Kidney capillary endothelial cell (primary cell): ENCODE results near the gene C1QL1.
A peak's percentile ranks its signal among the peaks of the same experiment; 100 is the strongest.

Source experiments
- DNase-seq: peaks from one replicate; pipeline ENCODE4 v3.0.0-alpha.2; 2018; ENCODE audit warnings: low spot score

The C1QL1 gene

DNA sequence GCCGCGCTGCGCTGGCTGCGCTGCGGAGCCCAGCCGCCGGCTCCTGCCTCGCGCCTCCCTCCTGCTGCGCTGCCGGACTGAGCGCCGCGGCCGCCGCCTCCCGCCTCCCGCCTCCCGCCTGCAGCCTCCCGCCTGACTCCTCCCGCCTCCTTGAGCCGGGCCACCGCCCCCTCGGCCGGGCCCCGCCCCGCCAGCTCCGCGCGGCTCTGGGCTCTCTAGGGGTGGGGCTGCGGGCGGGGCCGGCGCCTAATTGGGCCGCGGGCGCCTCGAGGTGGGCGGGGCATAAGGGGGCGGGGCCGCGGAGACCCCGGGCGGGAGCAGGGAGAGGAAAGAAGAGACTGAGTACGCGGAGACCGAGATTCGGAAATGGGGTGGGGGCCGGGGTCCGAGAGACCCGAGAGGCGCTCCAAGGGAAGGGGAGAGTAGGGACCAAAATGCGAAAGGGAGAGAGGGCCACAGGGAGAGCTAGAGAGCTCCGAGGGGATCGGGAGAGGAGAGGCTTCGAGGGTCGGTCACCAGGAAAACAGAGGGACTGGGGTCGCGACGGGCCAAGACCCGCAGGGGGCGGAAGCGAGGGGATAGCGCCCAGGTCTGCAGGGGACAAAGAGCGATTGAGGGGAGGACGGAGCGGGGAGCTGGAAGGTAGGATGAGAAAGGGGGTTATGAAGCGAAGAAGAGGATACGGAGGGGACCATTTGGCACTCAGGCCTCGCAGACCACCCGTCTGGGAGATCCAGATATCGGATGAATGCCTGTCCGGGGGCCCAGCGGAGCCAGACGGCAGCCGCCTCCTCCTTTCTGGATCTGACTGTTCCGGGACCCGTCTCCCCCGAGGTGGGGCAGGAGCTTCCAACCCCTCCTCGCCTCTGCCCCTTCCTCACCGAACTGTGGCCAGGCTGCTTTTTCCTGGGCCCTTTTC, at the start of gene C1QL1:
C1QL1 (minus strand) TSS at position 79 of the 919 bp plus-strand sequence. CDS start 255 bp downstream, outside the sequence.
- peak; percentile 77 for DNase-seq

DNA sequence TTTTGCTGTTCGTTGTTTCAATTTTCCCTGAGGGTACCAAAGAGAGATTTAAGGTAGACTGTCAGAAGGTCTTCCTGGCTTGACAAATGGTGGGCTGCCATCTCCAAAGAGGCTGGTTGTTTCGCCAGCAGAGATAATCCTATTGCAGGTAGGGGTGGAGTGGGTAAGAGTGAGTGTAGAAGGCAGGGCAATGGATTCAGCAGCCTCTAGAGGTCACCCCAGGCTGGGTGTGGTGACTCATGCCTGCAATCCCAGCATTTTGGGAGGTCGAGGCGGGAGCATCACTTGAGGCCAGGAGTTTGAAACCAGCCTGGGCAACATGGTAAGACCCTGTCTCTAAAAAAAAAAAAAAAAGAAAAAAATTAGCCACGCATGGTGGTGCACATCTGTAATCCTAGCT, 48.7 kb upstream of the C1QL1 start:
- DNase-seq: no peak

GRCh38 chr17:45016237-45016636, 48.1 kb upstream of the C1QL1 start:
- no peak for DNase-seq

DNA sequence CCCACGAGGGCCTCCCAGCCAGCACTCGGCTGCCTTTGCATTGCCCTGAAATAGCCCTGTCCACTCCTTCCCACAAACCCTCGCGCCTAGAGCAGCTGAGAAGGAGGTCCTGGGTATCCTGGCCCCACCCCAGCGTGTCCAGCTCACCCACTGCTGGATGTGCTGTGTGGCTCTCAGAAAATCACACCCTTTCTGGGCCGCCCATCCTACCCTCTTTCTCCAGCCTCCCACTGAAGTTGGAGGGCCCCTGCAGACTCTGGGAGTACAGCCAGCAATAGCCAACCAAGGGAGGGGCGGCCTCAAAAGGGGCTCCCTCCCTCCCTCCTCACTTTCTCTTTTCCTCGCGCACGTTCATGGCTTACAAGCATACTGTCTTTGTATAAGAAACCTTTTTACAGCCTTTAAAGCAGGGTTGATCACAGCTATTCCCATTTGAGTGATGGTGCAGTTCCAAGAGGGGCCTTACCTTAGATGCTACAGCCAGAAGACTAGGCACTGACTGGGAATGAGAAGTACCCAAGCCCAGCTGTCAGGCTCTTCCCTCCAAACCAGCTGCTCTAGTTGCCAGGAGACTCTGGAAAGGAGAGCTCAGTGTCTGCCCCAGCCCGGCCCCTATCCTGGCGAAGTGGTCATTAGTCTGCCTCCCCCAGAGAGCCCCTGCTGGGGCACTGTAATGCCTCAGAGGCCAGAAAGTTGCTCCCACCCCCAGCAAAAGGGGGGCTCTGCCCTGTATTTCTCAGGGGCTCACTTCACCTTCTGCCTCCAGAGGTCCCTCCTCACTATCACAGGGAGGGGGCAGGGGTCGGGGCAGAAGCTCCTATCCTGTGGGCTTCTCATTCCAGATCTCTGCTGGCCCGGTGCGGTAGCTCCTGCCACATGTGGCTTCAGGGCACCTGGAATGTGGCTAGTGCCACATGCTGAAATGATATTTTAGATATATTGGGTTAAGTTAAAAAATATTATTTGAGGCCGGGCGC, 45.2 kb upstream of the C1QL1 start:
- no peak for DNase-seq

- no peak for DNase-seq
These were observed 43.7 kb upstream of the C1QL1 start for GRCh38 chr17:45011767-45012166.

- DNase-seq: no peak
These were observed 41.8 kb upstream of the C1QL1 start for GRCh38 chr17:45009676-45010467.

DNA sequence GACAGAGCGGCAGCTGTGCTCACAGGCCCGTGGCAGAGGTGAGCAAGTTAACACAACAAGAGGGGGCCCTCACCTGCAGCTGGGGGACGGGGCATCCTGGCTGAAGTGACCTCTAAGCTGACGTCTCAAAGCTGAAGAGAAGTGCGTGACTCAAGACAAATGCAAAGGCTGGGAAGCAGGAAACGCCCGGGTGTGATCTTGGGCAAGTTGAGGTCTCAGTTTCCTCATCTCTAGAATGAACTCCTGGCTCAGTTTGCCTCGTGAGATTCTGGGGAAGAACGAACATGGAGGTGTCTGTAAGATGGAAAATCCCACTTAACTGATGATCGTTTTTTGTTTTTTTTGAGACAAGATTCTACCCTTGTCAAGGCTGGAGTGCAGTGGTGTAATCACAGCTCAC, 40.1 kb upstream of the C1QL1 start:
- DNase-seq: no peak

DNA sequence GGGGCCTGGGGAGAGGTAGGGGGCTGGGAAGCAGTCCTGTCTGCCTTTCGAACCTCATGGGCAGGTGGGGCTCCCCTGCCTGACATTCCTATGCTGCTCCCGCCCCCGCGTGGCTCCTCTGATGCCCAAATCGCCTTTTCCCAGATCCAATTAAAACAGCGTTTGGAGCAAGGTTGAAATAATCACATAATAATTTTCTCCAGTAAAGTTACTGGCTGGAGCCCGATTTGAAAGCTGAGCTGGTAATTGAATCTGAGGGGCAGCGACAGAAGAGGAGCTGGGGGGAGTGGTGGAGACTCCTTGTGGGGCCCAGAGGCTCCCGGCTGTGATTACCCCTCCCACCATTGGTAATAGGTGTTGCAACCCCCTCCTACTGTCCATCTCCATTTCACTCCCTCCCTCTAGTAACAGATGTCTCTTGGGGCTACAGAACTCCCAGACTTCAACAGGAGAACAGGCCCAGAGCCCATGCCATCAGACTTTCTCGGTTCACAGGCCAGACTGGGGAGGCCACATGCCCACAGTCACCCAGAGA, 38.9 kb upstream of the C1QL1 start:
- no peak for DNase-seq

DNA sequence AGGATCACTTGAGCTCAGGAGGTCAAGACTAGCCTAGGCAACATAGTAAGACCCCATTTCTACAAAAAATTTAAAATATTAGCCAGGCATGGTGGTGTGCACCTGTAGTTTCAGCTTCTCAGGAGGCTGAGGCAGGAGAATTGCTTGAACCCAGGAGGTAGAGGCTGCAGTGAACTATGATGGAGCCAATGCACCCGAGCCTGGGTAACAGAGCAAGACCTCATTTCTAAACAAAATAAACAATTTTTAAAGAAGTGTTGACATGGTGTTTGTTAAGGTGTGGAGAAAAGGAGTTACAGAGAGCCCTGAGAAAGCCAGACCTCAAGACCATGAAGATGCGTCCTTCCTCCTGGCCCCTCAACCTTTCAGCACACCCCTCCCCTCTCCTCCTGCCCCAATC, 37.6 kb upstream of the C1QL1 start:
- no peak for DNase-seq

GRCh38 chr17:45004388-45004787, 36.3 kb upstream of the C1QL1 start:
- no peak for DNase-seq

DNA sequence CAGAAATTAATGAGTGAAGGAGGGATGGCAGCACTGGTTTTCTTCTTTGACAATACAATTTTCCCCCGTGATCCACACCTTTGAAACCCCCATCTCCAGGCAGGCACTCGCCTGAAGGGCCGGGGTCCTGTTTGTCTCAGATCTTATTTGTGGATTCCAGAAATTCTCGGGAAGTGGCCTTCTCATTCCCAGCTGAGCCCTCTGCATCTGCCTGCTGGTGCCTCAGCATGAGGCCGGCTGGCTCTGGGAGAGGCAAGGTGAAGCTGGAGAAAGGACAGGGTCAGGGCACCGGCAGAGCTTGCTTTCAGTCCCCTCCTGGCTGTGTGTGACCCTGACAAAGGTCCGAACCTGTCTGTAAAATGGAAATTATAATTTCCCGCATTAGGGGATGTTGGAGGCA, 35.8 kb upstream of the C1QL1 start:
- DNase-seq: no peak

GRCh38 chr17:45001310-45001709, 33.2 kb upstream of the C1QL1 start:
- no peak for DNase-seq

- DNase-seq: no peak
These were observed 31.3 kb upstream of the C1QL1 start for GRCh38 chr17:44999433-44999832.

DNA sequence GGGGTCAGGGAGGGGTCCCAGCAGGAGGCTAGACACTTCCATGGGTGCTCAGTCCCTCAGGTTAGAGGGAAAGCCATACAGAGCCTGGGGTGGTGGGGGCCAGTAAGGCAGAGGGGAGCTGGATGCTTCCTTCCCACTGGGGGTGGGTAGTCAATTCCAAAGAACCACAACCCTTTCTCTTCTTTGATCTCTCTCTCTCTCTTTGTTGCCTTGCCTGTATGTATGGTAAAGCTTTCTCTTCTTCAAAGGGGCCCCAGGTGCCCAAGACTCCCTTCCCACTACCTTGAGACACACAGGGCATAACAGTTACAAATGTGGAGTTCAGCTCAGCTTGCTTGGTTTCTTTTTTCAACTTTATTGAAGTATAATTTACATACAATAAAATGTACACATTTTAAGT, 30.5 kb upstream of the C1QL1 start:
- no peak for DNase-seq

DNA sequence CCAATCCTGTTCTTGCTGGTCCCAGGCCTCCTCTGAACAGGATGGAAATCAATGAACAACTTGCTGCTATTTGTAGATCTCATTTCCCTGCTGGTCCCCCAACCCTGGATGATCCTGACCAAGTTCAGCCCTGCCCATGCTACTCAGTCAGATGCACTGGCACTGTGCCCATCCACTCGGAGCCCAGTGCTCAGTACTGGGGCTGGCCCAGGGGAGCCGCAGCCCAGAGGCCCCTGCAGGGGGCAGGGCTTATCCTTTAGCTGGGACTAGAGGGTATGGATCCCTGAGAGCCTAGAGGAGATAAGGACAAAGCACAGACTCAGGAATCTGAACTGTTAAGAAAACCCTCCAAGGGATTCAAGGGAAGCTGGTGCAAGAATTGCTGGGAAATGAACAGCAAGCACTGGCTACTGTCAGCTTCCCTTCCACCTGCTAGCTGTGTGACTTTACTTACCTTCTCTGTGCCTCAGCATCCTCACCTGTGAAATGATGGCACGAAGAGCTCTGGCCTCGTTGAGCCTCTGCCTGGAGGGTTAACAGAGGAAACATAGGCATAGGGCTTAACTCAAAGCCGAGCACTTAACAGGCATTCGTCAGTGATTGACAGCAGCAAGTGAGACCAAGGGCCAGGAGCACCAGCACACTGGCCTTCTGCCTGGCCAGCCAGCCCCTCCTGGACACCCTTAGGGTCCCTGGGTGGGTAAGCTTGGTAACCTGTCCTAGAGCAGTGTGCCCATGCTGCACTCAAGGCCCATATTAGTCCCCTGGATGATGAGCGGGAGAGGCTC, 29.8 kb upstream of the C1QL1 start:
- DNase-seq: no peak

DNA sequence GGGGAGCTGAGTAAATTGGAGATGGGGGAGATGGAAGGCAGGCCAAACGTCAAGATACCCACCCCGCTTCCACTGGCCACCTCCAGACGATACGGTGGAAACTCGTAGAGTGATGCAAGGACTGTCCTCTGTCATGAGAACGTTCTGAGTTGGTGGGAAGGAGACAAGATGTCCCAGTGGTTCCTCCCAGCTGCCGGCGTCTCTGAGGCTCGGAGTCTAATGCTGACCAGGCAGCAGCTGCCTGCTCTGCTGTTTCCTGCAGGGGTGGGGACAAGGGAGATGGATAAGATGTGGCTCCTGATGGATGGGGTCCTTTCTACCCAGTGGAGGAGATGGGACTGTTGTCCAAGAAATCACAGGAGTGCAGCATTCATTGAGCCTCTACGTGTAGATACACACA, 28.2 kb upstream of the C1QL1 start:
- no peak for DNase-seq

DNA sequence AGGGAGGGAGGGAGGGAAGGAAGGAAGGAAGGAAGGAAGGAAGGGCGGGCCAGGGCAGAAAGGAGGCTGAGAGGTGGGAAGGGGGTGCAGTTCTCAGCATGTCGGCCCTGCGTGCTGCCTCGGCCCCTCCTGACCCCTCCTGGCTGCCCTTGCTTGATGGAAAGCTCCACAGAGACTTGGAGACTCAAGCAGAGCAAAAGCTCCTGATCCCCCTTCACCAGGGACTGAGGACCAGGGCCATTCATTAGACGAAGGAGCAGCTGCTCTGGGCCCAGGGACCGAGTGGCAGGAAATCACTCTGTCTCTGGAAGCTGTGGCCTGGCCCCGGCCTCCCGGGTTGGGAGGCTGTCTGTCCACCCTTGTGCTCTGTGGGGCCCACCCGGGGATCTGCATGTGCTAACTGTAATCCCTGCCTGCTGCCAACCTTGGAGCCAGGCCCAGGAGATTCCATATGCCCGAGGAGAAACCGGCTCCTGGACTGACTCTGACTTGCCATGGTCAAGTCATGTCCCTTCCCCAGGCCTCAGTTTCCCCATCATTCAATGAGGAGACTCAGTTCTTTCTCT, 27.4 kb upstream of the C1QL1 start:
- DNase-seq: no peak

DNA sequence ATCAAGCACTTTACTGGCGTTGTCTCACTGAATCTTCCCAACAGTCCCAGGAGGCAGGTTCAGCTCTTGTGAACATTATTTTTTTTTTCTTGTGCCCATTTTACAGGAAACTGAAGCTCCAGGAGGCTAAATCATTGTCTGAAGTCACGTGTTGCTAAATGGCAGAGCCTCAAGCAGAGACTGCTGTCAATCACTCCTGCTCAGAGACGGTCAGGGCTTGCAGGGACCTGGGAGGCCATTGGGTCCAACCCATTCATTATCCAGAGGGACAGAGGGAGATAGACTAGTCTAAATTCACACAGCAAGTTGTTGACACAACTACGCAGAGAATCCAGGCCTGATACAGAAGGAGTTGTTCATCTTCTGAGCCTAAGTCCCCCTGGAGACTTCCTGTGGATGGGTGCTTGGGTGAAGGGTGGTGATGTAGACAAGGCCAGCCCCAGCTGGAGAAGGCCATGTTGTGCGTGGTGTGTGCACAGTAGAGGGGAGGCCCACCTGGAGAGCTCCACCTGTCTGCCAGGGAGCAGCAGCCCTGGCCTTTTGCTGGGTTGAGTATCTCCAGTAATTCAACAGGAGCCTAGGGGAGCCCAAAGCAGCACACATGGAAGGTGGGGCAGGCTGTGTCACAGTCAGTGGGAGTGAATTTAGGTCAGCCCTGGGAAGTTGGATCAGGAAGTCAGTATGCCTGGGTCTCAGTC, 24.3 kb upstream of the C1QL1 start:
- no peak for DNase-seq

- DNase-seq: peak; percentile 42
These were observed 22.9 kb upstream of the C1QL1 start for GRCh38 chr17:44990994-44991393.
